GM12878 (cell line): ENCODE results near the gene TEX264.

Source experiments
- BHLHE40 ChIP-seq, 2 experiments: fragments of 450-650 bp in 1 of 2; IDR thresholded peaks; 2 replicates each; pipeline ENCODE4 v1.6.1; 2011 to 2017; ENCODE audit warnings: low read depth in 2 of 2, borderline replicate concordance in 1 of 2, improper control_type of control experiment in 1 of 2, low read length in 1 of 2, mild to moderate bottlenecking in 1 of 2
- EZH2 ChIP-seq: IDR thresholded peaks from 2 replicates; pipeline ENCODE4 v1.6.1; 2012; ENCODE audit warnings: low read depth, mild to moderate bottlenecking, control low read depth, inconsistent platforms, low read length, borderline replicate concordance; ENCODE audit not compliant: control insufficient read depth
- POLR2AphosphoS5 ChIP-seq: IDR thresholded peaks from 2 replicates; pipeline ENCODE4 v1.6.1; 2011; ENCODE audit warnings: mild to moderate bottlenecking, low read length, inconsistent platforms
- TF ChIP-seq, protein P1 (sequence below), 3 experiments: IDR thresholded peaks in 2 of 3; conservative IDR thresholded peaks in 1 of 3; 2 replicates each; pipeline ENCODE4 v1.5.1; 2011; ENCODE audit warnings: low read depth in 3 of 3, low read length in 3 of 3, mild to moderate bottlenecking in 3 of 3, control low read depth in 2 of 3, moderate library complexity in 2 of 3, inconsistent platforms in 1 of 3, mixed read lengths in 1 of 3; ENCODE audit not compliant: control insufficient read depth in 2 of 3, insufficient read depth in 1 of 3; ENCODE audit errors: extremely low read depth in 1 of 3
- TF ChIP-seq, protein P2 (sequence below): fragments of 450-650 bp; IDR thresholded peaks from 2 replicates; pipeline ENCODE4 v1.6.1; 2014; ENCODE audit warnings: mild to moderate bottlenecking

DNA sequence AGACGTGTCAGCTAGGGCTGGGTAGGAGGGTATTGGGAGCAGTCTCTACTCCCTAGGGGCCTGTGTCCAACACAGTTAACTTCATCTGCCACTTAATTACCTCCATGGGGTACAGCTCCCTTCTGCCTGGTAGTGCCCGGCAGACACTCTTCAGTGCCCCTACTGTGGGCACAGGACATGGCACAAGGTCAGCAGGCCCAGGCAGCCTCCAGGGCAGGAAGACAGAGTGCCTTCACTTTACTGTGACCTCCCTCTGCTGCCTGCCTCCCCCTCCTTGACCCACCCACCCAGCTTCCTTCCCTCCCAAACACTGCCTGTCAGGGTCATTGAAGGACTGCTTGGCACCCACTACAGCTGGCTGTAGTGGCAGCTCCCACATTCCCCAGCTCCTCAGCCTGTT, 29.4 kb downstream of the TEX264 start:
- TF ChIP-seq, protein P1, sequence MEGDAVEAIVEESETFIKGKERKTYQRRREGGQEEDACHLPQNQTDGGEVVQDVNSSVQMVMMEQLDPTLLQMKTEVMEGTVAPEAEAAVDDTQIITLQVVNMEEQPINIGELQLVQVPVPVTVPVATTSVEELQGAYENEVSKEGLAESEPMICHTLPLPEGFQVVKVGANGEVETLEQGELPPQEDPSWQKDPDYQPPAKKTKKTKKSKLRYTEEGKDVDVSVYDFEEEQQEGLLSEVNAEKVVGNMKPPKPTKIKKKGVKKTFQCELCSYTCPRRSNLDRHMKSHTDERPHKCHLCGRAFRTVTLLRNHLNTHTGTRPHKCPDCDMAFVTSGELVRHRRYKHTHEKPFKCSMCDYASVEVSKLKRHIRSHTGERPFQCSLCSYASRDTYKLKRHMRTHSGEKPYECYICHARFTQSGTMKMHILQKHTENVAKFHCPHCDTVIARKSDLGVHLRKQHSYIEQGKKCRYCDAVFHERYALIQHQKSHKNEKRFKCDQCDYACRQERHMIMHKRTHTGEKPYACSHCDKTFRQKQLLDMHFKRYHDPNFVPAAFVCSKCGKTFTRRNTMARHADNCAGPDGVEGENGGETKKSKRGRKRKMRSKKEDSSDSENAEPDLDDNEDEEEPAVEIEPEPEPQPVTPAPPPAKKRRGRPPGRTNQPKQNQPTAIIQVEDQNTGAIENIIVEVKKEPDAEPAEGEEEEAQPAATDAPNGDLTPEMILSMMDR (IDR thresholded peaks at IDR 0.05 in 2 of 3, conservative IDR thresholded peaks at IDR 0.05 in 1 of 3; ENCODE audit: control insufficient read depth in 2 of 3, extremely low read depth in 1 of 3, insufficient read depth in 1 of 3, low read depth in 3 of 3, low read length in 3 of 3), result no peak
- TF ChIP-seq, protein P2, sequence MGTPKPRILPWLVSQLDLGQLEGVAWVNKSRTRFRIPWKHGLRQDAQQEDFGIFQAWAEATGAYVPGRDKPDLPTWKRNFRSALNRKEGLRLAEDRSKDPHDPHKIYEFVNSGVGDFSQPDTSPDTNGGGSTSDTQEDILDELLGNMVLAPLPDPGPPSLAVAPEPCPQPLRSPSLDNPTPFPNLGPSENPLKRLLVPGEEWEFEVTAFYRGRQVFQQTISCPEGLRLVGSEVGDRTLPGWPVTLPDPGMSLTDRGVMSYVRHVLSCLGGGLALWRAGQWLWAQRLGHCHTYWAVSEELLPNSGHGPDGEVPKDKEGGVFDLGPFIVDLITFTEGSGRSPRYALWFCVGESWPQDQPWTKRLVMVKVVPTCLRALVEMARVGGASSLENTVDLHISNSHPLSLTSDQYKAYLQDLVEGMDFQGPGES, result no peak
- TF ChIP-seq EZH2 (no peak), POLR2AphosphoS5 (no peak), BHLHE40 (IDR thresholded peaks at IDR 0.05; ENCODE audit: borderline replicate concordance in 1 of 2, low read depth in 2 of 2, low read length in 1 of 2) (no peak)
